Psoas muscle (tissue), 8 donors: ENCODE data around the gene FANCC. TPM values are rescaled to one million over a fixed set of nuclear protein-coding genes. Genes with fewer than 3 reads are reported as not detected.

Source experiments
- ATAC-seq, 4 donors: fragments of 200-7000 bp; cut with Tn5 transposase; one replicate each; pipeline ENCODE4 v1.9.1; 2020; ENCODE audit warnings: moderate library complexity in 3 of 4, mild to moderate bottlenecking in 2 of 4
- DNase-seq, 2 donors: peaks; one replicate each; pipeline ENCODE4 v3.0.0-alpha.2; 2020
- H3K27ac ChIP-seq: fragments of 200-600 bp; one replicate; pipeline ENCODE4 v1.8.0; 2022
- H3K27me3 ChIP-seq, 3 donors: fragments of 200-600 bp in 1 of 3; one replicate each; pipeline versions ENCODE4 v1.6.1 to v1.8.0; 2013 to 2022; ENCODE audit warnings: low read length in 2 of 3, mild to moderate bottlenecking in 2 of 3, moderate library complexity in 1 of 3; ENCODE audit not compliant: insufficient read depth in 3 of 3
- H3K36me3 ChIP-seq, 2 donors: fragments of 200-600 bp in 1 of 2; one replicate each; pipeline versions ENCODE4 v1.6.1 to v1.8.0; 2013 to 2022; ENCODE audit warnings: low read depth in 1 of 2, mild to moderate bottlenecking in 1 of 2, moderate library complexity in 1 of 2; ENCODE audit not compliant: insufficient read depth in 1 of 2
- H3K4me1 ChIP-seq: fragments of 200-600 bp; one replicate; pipeline ENCODE4 v1.8.0; 2022
- H3K4me3 ChIP-seq: fragments of 200-600 bp; one replicate; pipeline ENCODE4 v1.8.0; 2022; ENCODE audit warnings: mild to moderate bottlenecking
- H3K9me3 ChIP-seq: fragments of 200-600 bp; one replicate; pipeline ENCODE4 v1.8.0; 2022
- WGBS, 3 donors: extraction: QIAGEN DNeasy Blood & Tissue Kit; methylation state at CpG; one replicate each; pipeline versions ENCODE4 v1.1.6 to v1.1.7; 2013; 5-methylcytosine and 5-hydroxymethylcytosine counted together
- intact Hi-C, 2 donors: fragments of 100-400 bp; cut with DNase I; formaldehyde crosslinking; loops; one replicate each; pipeline versions ENCODE4 v1.11.0 to v1.14.2; 2022
- polyA plus RNA-seq, 3 donors: library from polyadenylated mRNA; stranded (reverse); fragments of 200-250 nt; gene quantifications; one replicate each; pipeline ENCODE4 v1.2.3, GENCODE V29; 2013
- total RNA-seq, 4 donors: library from RNA; stranded (reverse); fragmentation: NEBNext Ultra II Directional in 2 of 4; extraction: Animal tissue kit (Norgen Biotek cat#: 25700) in 2 of 4; gene quantifications; one replicate each; pipeline versions ENCODE4 v1.2.1 to v1.2.4, GENCODE V29; 2021 to 2023
- TF ChIP-seq, protein P1 (sequence below): fragments of 200-600 bp; IDR thresholded peaks from one replicate; pipeline ENCODE4 v1.8.0; 2022; ENCODE audit warnings: antibody characterized with exemption
- donor health status: healthy with polysubstance abuse.
- donor health status: DM: no; HTN: no; CAD: no; lungs with moderate emphysema.
- donor health status: Bipolar disorder and iron deficiency.
- donor health status: healthy.
- donor health status: DM: yes; HTN: yes; CAD: no.
- donor health status: DM: no; HTN: no; CAD: no.
- donor health status: DM: no; HTN: no; CAD: no.
- donor health status: DM: yes; HTN: yes; CAD: no.

Gene FANCC
- total and polyA plus RNA-seq, 7 donors: 2.1 to 5.2 (median 3.6) TPM

DNA sequence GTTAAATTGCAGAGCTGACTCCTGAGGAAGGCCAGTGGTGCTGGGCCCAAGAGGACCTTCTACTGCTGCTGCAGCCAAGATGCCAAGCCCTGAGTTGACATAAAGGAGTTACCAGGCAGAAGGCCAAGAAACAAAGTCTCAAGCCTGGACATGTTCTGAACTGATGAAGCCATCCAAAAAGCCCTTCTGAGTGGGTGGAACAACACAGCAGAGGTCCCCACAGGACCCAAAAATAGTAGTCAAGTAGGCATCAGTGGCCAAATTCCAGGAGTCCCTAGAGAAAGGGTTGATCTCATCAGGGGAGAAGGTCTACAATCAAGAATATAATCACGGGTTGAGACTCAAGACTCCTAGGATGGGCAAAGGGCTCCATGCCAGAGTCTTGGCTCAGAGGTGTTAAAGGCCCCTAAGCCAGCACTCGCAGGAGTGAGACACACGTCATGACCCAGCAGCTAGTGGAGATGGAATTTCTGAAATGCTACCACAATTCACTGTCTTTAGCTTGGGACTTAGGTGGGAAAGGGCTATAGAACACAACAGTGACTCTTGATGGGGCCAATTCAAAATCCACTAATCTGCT is 119.7 kb downstream of the FANCC start:
- H3K4me1 ChIP-seq: peaks cover 12% of the 10 kb centered on the region
- H3K9me3 ChIP-seq: no peaks in the 10 kb centered on the region
- H3K27me3 ChIP-seq: no peaks in the 10 kb centered on the region
- no peak overlapping the region for H3K4me3 ChIP-seq
- TF ChIP-seq, protein P1, sequence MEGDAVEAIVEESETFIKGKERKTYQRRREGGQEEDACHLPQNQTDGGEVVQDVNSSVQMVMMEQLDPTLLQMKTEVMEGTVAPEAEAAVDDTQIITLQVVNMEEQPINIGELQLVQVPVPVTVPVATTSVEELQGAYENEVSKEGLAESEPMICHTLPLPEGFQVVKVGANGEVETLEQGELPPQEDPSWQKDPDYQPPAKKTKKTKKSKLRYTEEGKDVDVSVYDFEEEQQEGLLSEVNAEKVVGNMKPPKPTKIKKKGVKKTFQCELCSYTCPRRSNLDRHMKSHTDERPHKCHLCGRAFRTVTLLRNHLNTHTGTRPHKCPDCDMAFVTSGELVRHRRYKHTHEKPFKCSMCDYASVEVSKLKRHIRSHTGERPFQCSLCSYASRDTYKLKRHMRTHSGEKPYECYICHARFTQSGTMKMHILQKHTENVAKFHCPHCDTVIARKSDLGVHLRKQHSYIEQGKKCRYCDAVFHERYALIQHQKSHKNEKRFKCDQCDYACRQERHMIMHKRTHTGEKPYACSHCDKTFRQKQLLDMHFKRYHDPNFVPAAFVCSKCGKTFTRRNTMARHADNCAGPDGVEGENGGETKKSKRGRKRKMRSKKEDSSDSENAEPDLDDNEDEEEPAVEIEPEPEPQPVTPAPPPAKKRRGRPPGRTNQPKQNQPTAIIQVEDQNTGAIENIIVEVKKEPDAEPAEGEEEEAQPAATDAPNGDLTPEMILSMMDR: no peak
- 29 to 34% (median 30%) methylated on average over 3 of the region's 3 CpGs for WGBS, 3 donors
- DNase-seq (no peak), ATAC-seq (peak in 2 of 4 donors; percentile 34 to 80)
- no peaks in the 10 kb centered on the region for H3K36me3 ChIP-seq
- intact Hi-C loops: no loop called here
- peak overlapping the region; percentile 18 for H3K27ac ChIP-seq

DNA sequence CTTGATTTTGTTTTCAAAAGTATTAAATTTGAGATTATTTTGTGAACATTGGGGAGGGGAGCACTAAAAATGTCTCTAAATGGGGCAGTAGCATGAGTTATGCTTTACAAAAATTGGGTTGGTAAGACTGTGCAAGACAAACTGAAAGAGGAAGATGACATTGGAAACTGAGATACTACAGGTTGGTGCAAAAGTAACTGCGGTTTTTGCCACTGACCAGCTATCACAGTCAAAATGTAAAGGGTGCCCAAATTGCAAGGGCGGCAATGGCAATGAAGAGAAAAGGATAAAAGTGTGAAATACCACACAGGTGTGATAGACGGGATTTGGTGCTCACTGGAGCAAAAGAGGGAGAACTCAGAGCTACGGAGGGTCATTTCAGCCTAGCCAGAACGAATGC is 124.0 kb downstream of the FANCC start:
- Histone ChIP-seq H3K4me3 (no peak overlapping the region), H3K27ac (no peak overlapping the region), H3K27me3 (no peaks in the 10 kb centered on the region), H3K4me1 (peaks cover 12% of the 10 kb centered on the region), H3K9me3 (no peaks in the 10 kb centered on the region), H3K36me3 (no peaks in the 10 kb centered on the region)
- intact Hi-C loops: no loop called here
- no peak for ATAC-seq
- 93 to 96% (median 95%) methylated on average over 5 of the region's 5 CpGs for WGBS, 3 donors
- TF ChIP-seq, protein P1: no peak
- no peak for DNase-seq

DNA sequence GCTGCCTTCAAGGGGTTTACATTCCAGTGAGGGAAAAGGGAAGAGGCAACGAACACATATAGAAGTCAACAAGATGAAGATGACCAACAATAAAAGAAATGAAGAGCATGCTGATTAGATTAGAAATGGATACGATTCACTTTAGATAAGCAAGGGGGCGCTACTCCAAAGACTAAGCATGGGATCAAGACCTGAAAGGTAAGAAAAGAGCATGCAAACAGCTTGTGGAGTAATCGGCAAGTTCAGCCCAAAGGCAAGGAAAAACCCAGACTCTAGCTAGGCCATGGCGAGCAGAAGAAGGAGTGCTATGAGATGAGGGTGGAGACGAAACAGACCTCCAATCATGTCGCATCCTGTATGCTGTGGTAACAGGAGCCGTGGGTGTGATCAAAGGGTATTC is 124.4 kb downstream of the FANCC start:
- no peaks in the 10 kb centered on the region for H3K9me3 ChIP-seq
- H3K27ac ChIP-seq: no peak overlapping the region
- H3K27me3 ChIP-seq: no peaks in the 10 kb centered on the region
- 89 to 92% (median 90%) methylated on average over 8 of the region's 8 CpGs for WGBS, 3 donors
- H3K36me3 ChIP-seq: no peaks in the 10 kb centered on the region
- no peak overlapping the region for H3K4me3 ChIP-seq
- H3K4me1 ChIP-seq: peaks cover 9% of the 10 kb centered on the region
- no peak for ATAC-seq
- TF ChIP-seq, protein P1: no peak
- DNase-seq: no peak
- intact Hi-C loops: no loop called here

DNA sequence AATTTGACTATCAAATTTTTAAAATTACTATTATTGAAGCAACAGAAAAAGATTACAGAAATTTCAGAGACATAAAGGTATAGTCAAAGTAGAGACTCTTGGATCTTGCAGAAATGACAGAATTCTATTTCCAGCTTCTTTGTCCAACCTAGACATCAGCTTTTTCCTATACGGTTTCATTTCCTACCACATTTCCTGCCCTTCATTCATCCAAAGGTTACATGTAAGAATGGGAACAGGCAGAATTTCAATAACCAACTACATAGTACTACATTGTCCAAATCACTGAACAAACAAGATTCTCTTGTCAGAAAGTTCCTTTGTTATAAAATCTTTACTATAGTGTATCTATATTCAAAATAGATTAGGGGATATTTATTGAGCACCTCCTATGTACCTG is 124.9 kb downstream of the FANCC start:
- intact Hi-C loops: no loop called here
- peaks cover 5% of the 10 kb centered on the region for H3K4me1 ChIP-seq
- WGBS, 3 donors: 74 to 84% (median 81%) methylated on average over 1 of the region's 1 CpG
- no peaks in the 10 kb centered on the region for H3K9me3 ChIP-seq
- H3K36me3 ChIP-seq: no peaks in the 10 kb centered on the region
- TF ChIP-seq, protein P1: no peak
- no peaks in the 10 kb centered on the region for H3K27me3 ChIP-seq
- no peak for ATAC-seq
- no peak for DNase-seq
- no peak overlapping the region for H3K4me3 ChIP-seq
- H3K27ac ChIP-seq: no peak overlapping the region

DNA sequence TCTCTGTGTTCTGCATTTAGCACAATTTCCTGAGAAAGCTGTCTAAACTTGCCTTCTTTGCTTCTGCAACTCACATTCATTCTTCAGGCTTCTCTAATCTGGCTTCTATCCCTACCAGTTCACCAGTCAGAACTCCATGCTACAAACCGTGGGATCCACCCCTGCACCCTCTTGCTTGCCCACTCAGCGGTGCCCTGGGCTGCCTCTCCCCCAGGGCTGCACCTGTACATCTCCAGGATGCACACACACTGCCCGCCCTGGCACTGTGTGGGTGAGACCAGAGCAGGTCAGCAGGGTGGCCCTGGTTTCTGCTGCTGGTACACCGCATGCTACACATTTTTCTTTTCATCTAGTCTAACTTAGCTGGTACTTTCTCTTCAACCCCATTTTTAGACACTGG is 127.1 kb downstream of the FANCC start:
- no peak overlapping the region for H3K27ac ChIP-seq
- no peaks in the 10 kb centered on the region for H3K36me3 ChIP-seq
- ATAC-seq: no peak
- H3K4me1 ChIP-seq: no peaks in the 10 kb centered on the region
- DNase-seq: no peak
- TF ChIP-seq, protein P1: no peak
- no peaks in the 10 kb centered on the region for H3K27me3 ChIP-seq
- WGBS, 3 donors: 88 to 94% (median 90%) methylated on average over 4 of the region's 4 CpGs
- H3K9me3 ChIP-seq: no peaks in the 10 kb centered on the region
- no peak overlapping the region for H3K4me3 ChIP-seq
- intact Hi-C loops: no loop called here
